Fibroblast of skin of abdomen (primary cell): ENCODE measurements around the gene NFIX.
"Not testable (repeated sequence)": the region's sequence is repeated elsewhere in the genome, so short reads cannot be mapped to it uniquely, and the experiment has no call there.

Source experiments
- DNase-seq: peaks from one replicate; pipeline ENCODE4 v3.0.0-alpha.2; 2013

Gene NFIX

DNA sequence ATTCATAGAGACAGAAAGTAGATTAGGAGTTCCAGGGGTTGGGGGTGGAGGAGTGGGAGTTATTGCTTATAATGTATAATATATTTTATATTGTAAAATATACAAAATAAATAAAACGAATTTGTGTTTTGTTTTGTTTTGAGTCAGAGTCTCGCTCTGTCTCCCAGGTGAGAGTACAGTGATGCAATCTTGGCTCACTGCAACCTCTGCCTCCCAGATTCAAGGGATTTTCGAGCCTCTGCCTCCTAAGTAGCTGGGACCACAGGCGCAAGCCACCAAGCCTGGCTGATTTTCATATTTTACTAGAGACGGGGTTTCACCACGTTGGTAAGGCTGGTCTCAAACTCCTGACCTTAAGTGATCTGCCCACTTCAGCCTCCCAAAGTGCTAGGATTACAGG, 35.8 kb upstream of the NFIX start:
- DNase-seq = no peak

DNA sequence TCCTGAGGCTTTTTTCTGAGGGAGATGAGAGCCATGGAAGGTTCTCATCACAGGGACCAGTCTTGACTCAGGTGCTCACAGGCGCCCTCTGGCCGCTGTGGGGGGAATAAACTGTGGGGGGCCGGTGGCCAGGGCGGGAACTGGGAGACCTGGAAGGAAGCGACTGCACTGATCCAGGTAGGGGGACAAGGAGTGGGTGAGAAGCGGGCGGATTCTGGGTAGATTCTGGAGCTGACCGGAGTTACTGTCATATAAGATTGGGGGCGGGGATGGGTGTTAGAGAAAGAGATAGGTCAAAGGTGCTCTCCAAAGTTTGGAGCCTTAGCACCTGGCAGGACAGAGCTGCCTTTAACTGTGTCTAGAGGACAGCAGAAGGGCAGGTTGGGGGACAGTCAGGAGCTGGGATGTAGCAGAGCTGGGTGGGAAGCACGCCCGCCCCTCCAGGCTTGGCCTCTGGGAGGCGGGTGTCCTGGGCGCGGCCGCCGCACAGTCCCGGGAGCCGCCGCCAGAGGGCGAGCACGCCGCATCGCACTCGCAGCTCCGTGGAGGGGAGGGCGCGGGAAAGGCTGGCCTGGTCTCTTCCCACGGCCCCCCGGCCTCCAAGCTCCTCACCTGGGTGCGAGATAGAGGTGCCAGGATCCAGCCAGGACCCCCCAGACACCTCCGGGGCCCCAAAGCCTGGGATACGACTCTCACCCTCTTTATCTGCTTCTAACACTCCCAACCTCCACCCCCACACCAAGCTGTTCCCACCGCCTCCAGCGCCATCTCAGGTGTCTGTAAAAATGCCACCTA, 30.1 kb upstream of the NFIX start:
- DNase-seq = peak; percentile 70

DNA sequence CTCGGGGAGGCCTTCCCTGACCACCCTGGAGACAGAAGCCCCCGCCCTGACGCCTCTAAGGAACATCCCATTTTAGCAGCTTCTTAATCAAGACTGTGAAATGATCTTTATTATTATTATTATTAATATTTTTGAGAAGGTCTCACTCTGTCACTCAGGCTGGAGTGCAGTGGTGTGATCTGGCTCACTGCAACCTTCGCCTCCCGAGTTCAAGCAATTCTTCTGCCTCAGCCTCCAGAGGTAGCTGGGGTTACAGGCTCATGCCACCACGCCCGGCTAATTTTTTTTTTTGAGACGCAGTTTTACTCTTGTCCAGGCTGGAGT, 29.5 kb upstream of the NFIX start:
- no peak for DNase-seq

DNA sequence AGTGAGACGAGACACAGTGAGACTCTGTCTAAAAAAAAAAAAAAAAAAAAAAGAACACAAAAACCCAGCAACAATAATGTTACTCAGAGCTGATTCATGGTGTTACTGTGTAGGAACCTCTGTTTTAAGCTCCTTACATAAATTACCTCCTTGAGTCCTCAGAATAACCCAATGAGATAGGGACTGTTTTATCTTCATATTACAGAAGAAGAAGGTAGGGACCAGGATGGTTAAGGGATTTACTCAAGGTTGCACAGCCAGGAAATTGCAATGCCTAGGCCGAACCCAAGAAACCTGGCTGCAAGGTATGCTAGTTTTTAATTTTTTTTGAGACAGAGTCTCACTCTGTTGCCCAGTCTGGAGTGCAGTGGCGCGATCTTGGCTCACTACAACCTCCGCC, 27.4 kb upstream of the NFIX start:
- no peak for DNase-seq

DNA sequence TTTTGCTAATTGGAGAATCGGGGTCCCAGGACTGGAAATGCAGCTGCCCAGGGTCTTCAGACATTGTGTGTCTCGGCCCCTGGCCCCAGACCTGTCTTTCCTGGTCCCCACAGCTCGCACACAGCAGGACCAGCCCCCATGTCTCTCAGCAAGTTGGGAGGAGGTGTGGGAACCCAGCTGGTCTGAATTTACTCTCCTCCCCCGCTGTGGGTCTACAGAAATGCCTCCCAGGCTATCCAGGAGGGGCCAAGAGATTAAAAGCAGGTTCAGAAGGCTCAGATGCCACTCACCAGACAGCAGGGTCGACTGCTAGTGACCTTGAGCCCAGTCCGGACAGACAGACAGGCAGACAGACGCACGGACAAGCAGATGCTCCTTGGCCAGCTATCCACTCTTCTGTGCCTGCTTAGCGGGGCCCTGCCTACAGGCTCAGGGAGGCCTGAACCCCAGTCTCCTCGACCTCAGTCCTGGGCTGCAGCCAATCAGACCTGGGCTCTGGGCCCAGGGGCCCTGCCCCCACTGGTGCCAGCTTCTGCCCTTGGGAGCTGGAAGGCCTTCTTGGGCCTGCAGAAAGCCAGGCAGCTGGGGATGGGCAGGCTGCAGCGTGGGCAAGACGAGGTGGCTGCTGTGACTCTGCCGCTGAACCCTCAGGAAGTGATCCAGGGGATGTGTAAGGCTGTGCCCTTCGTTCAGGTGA, 25.8 kb upstream of the NFIX start, which contains the start of gene DAND5:
Gene DAND5 (plus strand): TSS at position 285 of the 697 bp plus-strand sequence. CDS start 85 bp downstream, at position 370.
- no peak for DNase-seq

DNA sequence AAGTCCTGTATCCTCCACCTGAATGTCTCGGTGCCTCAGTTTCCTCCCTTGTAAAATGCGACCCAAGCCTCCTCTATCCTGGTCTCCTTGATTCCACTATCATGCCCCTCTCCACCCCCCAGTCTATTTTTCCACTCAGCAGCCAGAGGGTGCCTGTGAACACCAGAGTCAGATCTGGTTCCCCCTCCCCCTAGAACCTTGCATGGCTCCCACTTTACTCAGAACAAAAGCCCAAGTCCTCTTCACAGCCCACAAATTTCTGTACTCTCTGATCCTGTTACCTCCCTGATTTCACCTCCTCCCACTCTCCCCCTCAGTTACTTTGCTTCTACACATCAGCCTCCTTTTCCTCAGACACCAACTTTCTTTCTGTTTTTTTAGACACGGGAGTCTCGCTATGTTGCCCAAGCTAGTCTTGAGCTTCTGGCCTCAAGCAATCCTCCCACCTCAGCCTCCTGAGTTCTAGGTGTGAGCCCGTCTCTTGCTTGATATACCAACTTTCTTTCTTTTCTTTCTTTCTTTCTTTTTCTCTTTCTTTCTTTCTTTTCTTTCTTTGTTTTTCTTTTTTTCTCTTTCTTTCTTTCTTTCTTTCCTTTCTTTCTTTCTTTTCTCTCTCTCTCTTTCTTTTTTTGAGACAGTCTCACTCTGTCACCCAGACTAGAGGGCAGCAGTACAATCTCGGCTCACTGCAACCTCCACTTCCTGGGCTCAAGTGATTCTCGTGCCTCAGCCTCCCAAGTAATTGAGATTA, 25.0 kb upstream of the NFIX start:
- no peak for DNase-seq

DNA sequence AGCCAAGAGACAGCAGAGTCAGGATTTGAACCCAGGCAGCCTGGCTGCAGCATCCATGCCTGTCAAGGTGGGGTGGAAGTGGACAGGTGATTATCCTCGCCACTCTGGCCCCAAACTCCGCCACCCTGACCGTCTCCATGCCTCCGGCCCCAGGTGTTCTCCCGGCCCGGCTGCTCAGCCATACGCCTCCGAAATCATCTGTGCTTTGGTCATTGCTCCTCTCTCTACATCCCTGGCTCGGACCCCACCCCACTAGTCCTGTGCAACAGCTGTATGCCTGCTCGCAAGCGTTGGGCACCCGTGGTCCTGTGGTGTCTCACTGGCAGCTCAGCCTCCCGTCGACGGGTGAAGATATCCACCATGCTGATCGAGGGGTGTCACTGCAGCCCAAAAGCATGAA, 22.0 kb upstream of the NFIX start:
- DNase-seq = no peak

DNA sequence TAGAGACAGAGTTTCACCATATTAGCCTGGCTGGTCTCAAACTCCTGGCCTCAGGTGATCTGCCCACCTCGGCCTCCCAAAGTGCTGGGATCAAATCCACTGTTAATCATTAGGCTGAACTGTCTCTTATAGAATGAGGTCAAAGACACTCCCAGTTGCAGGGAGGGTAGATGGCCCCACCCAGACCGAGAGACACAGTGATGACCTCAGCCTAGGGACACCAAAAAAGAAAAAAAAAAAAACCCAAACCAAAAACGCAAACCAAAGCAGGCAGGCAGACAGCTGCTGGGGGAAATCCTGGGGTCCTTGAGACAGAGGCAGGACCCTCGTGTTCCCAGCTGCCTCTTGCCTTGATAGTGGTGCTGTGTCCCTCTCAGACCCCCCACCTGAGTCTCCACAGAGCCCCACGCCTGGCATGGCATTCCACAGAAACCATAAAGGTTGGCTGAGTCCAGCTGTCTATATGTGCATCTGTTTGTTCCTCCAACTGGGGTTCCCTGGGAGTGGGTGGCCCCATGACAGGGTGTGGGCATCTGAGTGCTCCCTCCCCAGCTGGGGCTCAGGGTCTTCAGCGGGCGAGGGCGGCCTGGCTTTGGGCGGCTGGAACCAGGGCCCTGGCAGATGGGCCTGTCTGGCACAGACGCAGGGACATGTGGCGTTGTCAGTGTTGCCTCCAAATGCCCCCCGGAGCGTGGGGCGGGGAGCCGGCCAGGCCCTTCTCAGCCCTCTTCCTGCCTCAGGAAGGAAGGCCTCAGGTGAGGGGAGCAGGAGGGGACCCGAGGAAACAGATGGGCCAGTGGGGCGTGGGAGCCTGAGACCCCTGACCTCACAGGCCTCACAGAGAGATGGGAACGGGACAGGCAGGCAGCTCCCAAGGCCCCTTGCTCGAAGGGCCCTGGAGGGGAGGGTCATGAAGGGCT, 20.7 kb upstream of the NFIX start:
- DNase-seq = no peak

DNA sequence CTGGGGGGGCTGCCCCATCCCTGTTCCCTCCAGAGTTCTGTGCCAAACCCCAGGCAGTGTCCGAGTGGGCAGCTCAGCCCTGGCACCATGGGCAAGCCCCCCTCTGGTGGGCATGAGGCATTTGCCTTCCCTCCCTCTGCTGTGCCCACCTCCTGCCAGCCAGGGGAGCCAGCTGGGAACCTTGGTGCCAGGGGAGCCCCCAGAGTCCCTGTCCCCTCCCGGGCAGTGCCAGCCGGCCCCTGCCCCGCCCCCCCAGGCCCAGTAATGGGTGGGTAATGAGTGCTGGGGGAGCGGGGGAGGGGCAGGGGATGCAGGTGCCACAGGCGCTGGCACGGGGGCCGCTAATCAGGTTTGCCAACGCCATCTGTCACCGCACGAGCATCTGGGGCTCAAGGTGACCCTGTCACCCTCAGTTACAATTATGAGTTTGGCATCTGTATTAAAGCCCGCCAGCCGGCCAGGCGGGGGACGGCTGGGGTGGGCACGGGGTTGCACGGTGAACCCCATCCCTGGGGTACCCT, 20.0 kb upstream of the NFIX start:
- no peak for DNase-seq

DNA sequence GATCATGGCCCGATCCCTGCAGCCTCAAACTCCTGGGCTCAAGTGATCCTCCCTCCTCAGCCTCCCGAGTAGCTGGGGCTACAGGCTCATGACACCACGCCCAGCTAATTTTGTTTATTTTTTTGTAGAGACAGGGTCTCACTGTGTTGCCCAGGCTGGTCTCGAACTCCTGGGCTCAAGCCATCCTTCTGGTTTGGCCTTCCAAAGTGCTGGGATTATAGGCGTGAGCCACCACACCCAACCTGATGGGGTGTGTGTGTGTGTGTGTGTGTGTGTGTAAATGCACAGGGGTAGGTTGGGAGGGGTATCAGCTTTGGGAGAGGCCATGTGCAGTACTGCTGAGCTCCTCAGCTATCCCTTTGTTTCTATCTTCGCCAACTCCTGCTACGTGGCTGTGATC, 19.2 kb upstream of the NFIX start:
- DNase-seq = not testable (repeated sequence)

DNA sequence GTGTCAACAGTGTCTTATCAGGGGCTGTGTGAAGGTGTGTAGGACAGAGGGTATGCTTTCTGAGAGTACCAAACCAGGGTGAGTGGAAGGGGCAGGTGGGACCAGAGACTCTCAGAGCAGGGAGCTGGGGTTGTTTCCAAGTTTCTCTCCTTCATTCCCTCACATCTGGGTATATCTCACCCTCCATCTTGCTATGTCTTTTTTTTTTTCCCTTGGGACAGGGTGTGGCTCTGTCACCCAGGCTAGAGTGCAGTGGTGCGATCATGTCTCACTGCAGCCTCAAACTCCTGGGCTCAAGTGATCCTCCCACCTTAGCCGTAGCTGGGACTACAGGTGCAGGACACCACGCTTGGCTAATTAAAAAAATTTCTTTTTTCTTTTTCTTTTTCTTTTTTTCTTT, 15.3 kb upstream of the NFIX start:
- no peak for DNase-seq

DNA sequence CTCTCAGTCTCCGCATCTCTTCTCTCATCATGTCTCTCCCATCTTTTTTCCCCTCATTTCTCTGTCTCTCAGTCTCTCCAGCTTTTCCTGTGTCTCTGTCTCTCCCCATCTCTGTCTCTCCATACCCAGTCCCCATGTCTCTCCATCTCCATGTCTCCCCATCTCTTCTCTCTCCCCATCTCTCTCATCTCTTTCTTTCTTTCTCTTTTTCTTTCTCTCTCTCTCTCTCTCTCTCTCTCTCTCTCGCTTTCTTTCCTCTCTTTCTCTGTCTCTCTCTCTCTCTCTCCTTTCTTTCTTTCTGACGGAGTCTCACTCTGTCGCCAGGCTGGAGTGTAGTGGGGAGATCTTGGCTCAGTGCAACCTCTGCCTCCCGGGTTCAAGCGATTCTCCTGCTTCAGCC, 12.6 kb upstream of the NFIX start:
- DNase-seq = no peak

DNA sequence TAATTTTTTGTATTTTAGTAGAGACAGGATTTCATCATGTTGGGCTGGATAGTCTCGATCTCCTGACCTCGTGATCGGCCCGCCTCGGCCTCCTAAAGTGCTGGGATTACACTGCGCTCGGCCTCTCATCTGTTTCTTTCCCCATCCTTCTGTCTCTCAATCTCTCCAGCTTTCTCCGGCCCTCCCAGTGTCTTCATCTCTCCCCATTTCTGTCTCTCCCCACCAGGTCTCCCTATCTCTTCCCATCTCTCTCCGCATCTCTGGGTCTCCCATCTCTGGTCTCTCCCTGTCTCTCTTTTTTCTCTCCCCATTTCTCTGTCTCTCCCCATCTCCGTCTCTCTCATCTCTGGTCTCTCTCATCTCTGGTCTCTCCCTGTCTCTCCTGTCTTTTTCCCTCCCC, 12.2 kb upstream of the NFIX start:
- no peak for DNase-seq

DNA sequence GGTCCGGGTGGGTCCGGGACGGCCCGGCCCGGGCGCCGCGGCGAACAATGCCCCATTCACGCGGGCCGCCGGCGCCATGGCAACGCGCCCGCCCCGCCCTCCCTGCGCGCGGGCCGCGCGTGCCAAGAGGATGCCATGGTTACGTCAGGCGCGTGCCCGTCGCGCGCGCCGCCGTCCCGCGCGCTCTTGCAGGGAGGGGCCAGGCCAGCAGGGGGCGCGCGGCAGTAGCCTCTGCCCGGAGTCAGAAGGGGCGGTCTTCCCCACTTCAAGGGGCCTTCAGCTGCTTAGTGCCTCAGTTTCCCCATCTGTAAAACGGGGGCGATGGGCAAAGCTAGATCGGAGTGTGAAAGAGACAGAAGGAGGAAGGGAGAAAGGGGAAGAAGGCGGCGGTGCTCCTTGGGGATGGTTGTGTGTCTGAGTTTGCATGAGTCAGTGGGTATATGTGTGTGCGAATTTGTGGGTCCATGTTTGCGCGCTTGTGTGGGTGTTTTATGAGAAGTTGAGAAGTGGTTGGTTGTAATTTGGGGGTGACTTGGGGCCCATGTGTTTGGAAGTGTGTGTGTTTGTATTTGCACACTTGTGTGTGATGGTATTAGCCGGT, 11.6 kb upstream of the NFIX start:
- DNase-seq = peak; percentile 78

DNA sequence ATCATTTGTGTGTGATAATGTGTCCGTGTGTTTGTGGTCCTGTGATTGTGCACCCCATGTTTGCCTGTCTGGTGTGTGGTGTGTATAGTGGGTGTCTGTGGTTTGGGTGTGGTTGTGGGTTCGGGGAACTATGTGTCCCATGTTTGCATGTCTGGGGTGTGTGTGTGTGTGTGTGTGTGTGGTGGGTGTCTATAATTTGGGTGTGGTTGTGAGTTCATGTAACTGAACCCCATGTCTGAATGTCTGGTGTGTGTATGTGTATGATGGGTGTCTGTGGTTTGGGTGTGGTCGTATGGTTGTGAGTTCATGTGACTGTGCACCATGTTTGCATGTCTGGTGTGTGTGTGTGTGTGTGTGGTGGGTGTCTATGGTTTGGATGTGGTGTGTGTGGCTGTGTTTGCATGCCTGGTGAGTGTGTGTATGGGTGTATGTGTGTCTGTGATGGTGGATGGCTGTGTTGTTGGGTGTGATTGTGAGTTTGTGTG, 11.1 kb upstream of the NFIX start:
- DNase-seq = peak; percentile 19

DNA sequence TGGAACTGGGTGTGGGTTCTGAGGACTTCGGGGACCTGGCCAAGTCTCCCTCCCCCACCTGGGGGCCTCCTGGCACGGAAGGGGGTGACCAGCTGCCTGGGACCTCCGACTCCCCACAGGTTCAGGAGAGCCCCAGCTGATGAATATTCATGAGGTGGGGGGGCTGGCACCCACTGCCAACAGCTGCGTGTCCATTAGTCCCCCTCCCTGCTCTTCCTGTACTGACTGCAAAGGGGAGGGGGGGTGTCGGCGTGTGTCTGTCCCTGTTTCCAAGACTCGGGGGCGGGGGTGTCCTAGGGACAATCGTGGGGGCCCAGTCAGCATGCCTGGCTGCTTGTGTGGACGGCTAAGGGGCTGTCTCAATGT, 10.6 kb upstream of the NFIX start:
- DNase-seq = no peak

DNA sequence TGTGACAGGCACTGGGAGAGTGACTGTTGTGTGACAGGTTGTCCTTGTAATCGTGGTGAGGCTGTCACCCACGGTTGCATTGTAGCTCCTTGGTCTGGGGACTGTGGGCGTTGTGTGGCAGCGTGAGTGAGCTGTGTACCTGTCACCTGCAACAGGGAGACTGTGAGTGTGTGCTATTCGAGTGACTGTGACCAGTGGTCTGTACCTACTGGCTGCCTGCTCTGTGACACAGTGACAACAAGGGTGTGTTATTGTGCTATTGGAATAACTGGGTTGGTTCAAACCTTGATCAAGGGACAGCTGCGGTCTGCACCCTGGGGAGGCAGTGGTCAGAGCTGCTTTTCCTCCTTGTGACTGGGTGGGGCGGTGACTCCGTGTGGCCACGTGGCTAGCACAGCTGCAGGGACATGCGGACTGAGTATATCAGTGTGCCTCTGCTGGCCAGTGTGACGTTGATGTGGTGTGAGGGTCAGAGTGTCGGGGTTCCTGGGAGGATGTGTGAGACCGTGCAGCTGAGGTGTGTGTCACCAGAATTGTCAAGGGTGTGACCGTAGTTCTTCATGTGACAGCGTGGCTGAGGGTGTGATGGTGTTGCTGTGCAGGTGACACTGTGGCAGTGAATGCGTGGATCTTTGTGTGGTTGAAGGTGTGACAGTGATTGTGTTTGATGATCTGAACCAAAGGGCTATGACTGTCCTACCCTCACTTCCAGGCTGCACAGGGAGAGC, 10.1 kb upstream of the NFIX start:
- no peak for DNase-seq

DNA sequence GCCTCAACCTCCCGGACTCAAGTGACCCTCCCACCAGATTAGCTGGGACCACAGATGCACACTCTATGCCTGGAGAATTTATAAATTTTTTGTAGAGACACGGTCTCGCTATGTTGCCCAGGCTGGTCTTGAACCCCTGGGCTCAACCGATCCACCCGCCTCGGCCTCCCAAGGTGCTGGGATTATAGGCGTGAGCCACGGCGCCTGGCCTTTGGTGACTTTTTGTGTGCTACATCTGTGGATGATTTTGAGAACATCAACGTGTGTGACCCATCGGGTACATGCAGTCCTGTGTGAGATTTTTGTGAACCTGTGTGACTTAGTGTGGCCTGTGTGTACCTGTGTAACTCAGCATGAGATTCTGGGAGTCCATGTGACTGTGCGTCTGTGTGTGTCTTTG, 8.5 kb upstream of the NFIX start:
- no peak for DNase-seq

DNA sequence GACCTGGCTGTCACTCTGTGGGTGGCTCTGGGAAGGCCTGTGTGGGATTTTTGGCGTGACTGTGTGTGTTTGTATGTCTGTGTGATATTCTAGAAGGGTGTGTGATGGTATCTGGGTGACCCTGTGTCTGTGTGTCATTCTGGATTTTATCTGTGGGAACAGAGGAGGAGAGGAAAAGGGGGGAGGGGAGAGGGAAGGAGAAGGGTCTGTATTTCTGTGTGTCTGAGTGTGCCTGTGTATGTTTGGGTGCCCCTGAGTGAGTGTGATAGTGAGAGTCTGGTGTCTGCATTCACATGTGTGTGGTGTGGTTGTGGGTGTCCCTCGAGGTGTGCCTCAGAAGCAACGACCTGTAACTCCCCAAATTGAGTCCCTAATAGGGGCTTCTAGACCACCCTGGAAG, 8.1 kb upstream of the NFIX start:
- no peak for DNase-seq

DNA sequence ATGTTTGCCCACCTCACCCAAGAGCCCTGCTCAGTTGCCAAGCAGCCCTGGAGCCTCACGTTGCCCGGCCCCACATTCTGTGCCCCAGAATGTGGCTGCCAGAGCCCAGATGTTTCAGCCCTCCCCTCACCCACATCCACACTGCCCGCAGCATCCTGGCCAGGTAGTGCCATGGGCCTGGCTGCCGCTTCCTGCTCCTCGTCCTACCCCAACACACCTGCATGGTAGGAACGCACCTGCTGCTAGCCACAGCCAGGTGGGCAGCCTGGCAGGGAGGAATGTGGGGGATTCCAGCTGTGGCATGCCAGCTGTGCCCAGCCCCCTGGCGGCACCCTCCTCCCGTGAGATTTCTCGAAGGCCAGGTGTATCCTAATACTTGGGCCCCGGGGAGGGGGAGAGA, 7.5 kb upstream of the NFIX start:
- DNase-seq = no peak

DNA sequence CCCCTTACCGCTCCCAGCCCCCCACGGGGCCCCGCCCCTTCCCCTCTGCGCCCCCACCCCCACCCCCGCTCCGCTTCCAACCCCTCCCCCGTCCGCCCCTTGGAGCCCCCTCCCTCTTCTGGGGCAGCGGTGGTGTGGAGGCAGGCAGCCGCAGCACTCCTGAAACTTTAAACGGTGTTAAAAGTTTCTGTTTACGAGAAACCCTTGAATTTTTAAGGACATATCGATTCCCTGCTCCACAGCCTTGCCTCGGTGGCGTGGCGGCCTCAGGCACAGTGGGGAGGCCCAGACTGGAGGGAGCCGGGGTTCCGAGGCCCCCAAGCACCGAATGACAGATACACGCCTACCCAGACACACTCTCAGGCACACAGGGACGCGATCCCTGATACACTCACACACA, 4.8 kb upstream of the NFIX start:
- no peak for DNase-seq
